GM12874 (cell line): ENCODE data around the gene KIAA0753.

Experiments
- TF ChIP-seq, protein P1 (sequence below): IDR thresholded peaks from 2 replicates; pipeline ENCODE4 v1.5.1; 2011; ENCODE audit warnings: low read depth, mild to moderate bottlenecking, control low read depth, low read length, moderate library complexity; ENCODE audit not compliant: insufficient read depth

The KIAA0753 gene

DNA sequence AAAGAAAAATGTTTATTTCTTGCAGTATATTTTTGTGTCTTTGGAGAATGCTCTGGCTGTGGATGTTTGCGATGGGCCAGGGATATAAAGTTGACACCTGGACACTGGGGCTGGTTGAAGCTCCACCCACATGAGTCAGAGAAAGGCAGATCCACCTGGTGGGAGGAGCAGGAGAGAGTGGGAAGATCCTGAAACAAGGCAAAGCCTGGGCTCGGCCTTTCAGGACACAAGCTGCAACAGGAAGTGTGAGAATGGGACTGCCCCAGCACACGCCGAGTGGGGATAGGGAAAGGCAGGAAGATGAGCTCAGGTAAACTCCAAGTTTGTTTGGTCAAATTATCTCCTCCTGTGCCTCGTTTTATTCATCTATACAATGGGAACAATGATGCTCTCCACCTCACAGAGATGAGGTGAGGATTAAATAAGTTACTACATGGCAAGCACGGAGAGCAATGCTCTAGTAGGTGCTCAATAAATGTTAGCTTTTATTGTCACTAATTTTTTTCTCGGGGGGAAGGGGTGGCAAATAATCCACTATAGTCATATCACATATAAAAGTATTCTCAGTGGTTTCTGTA lies 62.7 kb downstream of the KIAA0753 start:
- TF ChIP-seq, protein P1, sequence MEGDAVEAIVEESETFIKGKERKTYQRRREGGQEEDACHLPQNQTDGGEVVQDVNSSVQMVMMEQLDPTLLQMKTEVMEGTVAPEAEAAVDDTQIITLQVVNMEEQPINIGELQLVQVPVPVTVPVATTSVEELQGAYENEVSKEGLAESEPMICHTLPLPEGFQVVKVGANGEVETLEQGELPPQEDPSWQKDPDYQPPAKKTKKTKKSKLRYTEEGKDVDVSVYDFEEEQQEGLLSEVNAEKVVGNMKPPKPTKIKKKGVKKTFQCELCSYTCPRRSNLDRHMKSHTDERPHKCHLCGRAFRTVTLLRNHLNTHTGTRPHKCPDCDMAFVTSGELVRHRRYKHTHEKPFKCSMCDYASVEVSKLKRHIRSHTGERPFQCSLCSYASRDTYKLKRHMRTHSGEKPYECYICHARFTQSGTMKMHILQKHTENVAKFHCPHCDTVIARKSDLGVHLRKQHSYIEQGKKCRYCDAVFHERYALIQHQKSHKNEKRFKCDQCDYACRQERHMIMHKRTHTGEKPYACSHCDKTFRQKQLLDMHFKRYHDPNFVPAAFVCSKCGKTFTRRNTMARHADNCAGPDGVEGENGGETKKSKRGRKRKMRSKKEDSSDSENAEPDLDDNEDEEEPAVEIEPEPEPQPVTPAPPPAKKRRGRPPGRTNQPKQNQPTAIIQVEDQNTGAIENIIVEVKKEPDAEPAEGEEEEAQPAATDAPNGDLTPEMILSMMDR: no peak

DNA sequence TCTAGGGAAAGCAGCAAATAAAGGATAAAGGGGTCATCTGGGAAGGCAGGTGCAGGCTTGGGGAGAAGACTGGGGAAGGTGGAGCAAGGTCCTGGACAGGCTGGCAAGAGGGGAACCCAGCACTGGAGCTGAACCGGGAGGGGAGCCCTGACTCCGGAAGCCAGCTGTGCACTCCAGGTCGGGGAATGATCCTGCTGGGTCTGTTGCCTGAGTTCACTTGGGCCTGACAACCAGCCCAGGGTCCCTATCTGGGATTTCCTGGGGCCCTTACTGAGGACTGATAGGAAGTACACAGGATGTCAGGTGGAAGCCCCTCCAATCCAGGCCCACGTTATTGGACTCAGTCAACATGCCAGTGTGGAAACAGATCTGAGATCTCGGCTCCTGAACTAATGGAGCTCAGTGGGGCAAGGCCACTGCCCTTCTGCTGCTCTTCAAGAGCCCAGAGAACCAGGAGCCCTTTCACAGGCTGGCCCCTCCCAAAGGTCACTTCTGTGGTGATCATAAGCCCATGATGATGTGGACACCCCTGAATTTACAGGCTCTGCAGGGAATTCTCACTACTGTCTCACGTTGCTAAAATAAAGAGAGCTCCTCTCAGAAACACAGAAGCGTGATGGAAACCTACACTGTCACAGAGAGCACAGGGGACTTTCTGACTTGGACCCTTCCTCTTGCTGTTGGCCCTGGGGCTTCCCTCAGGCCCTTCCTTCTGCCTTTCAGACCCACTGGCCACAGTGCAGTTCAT lies 64.3 kb downstream of the KIAA0753 start:
- TF ChIP-seq, protein P1: no peak

DNA sequence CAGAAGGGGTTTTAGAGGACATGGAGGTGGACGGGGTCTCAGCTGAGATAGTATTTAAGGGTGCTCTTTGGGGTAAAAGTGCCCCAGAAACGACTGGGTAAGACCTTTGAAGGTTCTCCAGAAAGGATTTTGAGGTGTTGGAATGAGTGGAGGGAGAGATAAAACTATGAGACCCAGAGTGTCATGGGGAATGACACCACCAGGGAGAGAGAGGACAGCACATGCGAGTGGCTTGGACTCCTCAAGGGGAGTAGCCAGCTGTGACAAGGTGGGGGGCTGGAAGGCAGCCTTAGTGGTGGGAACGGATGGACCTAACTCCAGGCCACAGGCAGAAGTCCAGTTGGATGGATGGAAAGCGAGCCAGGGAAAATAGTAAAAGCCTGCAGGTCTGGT lies 64.9 kb downstream of the KIAA0753 start:
- TF ChIP-seq, protein P1: no peak

GRCh38 chr17:6574687-6575595 lies 65.6 kb downstream of the KIAA0753 start:
- TF ChIP-seq, protein P1: no peak

GRCh38 chr17:6573982-6574686 lies 66.4 kb downstream of the KIAA0753 start:
- TF ChIP-seq, protein P1: no peak

DNA sequence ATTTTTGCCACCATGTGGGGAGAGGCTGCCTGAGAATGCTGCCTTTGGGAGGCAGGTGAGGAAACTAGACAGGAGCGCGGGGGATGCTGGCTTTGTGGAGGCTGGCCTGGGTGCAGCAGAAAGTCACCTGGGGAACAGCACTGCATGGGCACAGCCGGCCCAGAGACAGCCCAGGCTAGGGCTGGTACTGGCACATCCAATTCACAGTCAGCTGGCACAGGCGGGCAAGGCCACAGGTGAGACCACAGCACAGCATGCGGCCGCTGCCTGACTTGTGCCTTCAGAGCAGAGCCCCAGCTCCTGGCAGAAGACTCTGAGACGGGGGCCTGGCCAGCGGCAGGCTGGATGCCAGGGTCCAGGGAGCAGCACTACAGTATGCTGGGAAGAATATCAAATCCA lies 67.5 kb downstream of the KIAA0753 start:
- TF ChIP-seq, protein P1: no peak

GRCh38 chr17:6571452-6571781 lies 69.1 kb downstream of the KIAA0753 start:
- TF ChIP-seq, protein P1: no peak
